HAP-1 (cell line): ENCODE measurements around the gene SEC14L6.
A peak's percentile ranks its signal among the peaks of the same experiment; 100 is the strongest.

Experiments
- DNase-seq, 2 experiments: peaks; one replicate each; pipeline ENCODE4 v3.0.0-alpha.2; 2016 to 2020; ENCODE audit warnings: low spot score in 2 of 2
- H3K27me3 ChIP-seq: fragments of 250-450 bp; sonication (Bioruptor Pico); 2 replicates; pipeline ENCODE4 v1.5.1; 2020; ENCODE audit warnings: low read depth, mild to moderate bottlenecking, moderate library complexity
- H3K36me3 ChIP-seq: fragments of 250-450 bp; sonication (Bioruptor Pico); replicated peaks from 2 replicates; pipeline ENCODE4 v1.5.1; 2020; ENCODE audit warnings: mild to moderate bottlenecking
- H3K4me1 ChIP-seq: fragments of 250-450 bp; sonication (Bioruptor Pico); 2 replicates; pipeline ENCODE4 v1.5.1; 2020; ENCODE audit warnings: mild to moderate bottlenecking
- H3K4me3 ChIP-seq: fragments of 250-450 bp; sonication (Bioruptor Pico); 2 replicates; pipeline ENCODE4 v1.5.1; 2020; ENCODE audit warnings: mild to moderate bottlenecking, moderate library complexity
- H3K9me3 ChIP-seq: fragments of 250-450 bp; sonication (Bioruptor Pico); 2 replicates; pipeline ENCODE4 v1.5.1; 2020; ENCODE audit warnings: mild to moderate bottlenecking, moderate library complexity
- in situ Hi-C: fragments of 300-500 bp; cut with MboI; formaldehyde crosslinking; loops from 3 replicates; pipeline ENCODE4 v1.14.3; 2020; ENCODE audit warnings: low sequenced_read_pairs, inconsistent platforms, mixed read lengths

The SEC14L6 gene

DNA sequence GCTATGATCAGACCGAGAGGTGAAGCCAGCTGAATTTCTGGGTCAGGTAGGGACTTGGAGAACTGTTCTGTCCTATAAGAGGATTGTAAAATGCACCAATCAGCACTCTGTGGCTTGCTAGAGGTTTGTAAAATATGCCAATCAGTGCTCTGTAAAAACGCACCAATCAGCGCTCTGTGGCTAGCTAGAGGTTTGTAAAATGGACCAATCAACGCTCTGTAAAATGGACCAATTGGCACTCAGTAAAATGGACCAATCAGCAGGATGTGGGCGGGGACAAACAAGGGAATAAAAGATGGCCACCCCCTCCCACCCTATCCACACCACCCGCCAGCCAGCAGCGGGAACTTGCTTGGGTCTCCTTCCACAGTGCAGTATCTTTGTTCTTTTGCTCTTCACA is 34.6 kb downstream of the SEC14L6 start:
- DNase-seq = no peak
- no peaks in the 10 kb centered on the region for H3K4me1 ChIP-seq
- H3K9me3 ChIP-seq = no peaks in the 10 kb centered on the region
- H3K4me3 ChIP-seq = no peak overlapping the region
- no peaks in the 10 kb centered on the region for H3K27me3 ChIP-seq
- no peaks in the 10 kb centered on the region for H3K36me3 ChIP-seq
- in situ Hi-C loops = no loop called here

DNA sequence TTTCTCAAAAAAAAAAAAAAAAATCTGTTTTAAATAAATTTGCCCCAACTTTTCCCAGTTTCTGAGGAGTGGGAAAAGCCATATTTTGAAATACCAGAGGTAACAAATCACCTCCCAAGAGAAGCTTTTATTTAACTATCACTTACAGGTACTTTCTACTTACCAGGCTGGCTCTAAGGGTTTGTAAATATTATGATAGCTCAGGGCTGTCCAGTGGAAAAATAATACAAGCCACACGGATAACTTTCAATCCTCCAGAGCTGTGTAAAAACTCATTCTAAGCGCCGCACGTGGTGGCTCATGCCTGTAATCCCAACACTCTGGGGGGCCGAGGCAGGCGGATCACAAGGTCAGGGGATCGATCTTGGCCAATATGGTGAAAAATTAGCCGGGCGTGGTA is 35.4 kb downstream of the SEC14L6 start:
- Histone ChIP-seq H3K4me1 (no peaks in the 10 kb centered on the region), H3K4me3 (no peak overlapping the region), H3K27me3 (no peaks in the 10 kb centered on the region), H3K9me3 (no peaks in the 10 kb centered on the region), H3K36me3 (no peaks in the 10 kb centered on the region)
- in situ Hi-C loops = no loop called here
- DNase-seq = no peak

DNA sequence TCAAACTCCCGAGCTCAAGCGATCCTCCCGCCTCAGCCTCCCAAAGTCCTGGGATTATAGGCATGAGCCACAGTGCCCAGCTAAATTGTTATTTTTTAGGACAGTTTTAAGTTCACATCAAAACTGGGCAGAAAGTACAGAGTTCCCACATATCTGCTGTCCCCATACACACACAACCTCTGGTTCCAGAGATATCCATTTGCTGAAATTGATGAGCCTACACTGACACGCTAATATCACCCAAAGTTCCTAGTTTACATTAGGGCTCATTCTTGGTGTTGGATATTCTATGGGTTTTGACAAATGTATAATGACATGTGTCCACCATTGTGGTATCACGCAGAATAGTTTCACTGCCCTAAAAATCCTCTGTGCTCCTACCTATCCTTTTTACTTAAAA is 38.3 kb downstream of the SEC14L6 start:
- H3K4me3 ChIP-seq = no peak overlapping the region
- no peaks in the 10 kb centered on the region for H3K9me3 ChIP-seq
- H3K36me3 ChIP-seq = no peaks in the 10 kb centered on the region
- H3K27me3 ChIP-seq = no peaks in the 10 kb centered on the region
- no peaks in the 10 kb centered on the region for H3K4me1 ChIP-seq
- in situ Hi-C loops = no loop called here
- no peak for DNase-seq

DNA sequence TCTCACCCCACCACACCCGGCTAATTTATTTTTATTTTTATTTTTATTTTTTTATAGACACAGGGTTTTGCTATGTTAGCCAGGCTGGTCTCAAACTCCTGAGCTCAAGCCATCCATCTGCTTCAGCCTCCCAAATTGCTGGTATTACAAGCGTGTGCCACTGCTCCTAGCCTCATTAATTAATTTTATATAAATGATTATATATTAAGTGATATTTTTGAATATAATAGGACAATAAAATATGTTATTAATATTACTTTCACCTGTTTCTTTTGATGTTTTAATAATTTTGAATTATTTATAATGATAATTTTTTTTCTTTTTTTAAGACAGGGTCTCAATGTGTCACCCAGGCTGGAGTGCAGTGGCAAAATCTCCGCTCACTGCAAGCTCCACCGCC is 38.9 kb downstream of the SEC14L6 start:
- in situ Hi-C loops = no loop called here
- no peaks in the 10 kb centered on the region for H3K27me3 ChIP-seq

DNA sequence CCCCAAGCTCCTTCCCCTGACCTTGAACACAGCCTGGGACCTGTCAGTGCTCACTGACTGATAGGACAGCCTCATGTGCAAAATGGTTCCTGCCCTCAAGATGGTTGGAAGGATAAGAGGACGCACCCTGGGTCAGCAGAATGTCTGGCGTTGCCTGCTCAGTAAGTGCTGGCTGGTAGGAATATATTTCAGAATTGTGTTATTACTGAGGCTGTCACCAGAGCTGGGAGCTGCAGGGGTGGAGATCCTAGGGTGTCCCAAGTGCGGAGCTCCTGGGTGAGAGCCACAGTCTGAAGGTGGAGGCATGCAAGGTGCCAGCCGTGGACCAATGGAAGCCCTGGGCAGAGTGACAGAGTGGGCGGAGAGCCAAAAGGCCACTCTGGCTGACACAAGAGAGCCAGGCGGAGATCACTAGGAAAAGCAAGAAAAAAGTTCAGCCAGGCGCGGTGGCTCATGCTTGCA is 40.0 kb downstream of the SEC14L6 start:
- Histone ChIP-seq H3K36me3 (no peaks in the 10 kb centered on the region), H3K27me3 (peaks cover under 1% of the 10 kb centered on the region; the same call in 1 of the 2 replicates), H3K4me3 (no peak overlapping the region), H3K4me1 (no peaks in the 10 kb centered on the region), H3K9me3 (no peaks in the 10 kb centered on the region)
- DNase-seq = no peak
- in situ Hi-C loops = no loop called here

More for the DNA sequence above, 38.9 kb downstream of the SEC14L6 start:
- Histone ChIP-seq H3K4me3 (no peak overlapping the region), H3K4me1 (no peaks in the 10 kb centered on the region), H3K36me3 (no peaks in the 10 kb centered on the region), H3K9me3 (no peaks in the 10 kb centered on the region)
- no peak for DNase-seq

DNA sequence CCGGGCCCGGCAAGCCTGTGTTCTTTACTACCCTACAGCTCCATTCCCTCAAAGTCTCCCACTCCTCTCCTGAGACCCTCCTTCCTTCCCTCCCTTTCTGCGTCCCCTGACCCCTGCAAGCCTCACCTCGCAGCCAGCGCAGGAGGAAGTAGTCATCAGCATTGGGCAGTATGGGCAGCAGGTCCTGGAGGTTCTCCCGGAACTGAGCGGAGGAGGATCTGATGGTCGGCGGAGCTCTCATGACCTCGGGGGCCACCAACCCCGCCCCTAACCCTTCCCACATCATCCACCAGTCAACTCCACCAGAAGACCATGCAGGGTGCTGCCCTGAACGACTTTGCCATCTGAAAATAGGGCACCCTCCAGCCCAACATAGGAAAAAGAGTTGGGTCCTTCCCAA is 43.0 kb downstream of the SEC14L6 start:
- peaks cover 12% of the 10 kb centered on the region; the same call in 1 of the 2 replicates for H3K27me3 ChIP-seq
- in situ Hi-C loops = no loop called here
- no peaks in the 10 kb centered on the region for H3K4me1 ChIP-seq
- H3K36me3 ChIP-seq = no peaks in the 10 kb centered on the region
- no peaks in the 10 kb centered on the region for H3K9me3 ChIP-seq
- DNase-seq = no peak
- H3K4me3 ChIP-seq = no peak overlapping the region

DNA sequence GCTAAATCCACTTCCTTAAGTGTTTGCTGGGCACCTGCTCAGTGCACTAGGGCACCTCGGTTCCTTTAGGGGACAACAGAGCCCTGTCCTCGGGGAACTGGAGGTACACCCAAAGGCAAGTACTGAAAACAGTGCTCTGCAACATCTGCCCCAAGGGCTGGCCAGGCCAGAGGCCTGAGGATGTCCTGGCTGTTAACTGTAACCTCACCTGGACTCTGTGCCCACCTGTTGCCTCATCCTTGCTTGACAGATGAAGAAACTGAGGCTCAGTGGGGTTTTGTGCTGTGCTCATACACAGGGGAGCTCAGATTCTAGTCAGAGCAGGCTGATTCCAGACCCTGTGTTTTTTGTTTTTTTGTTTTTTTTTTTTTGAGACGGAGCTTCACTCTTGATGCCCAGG is 43.6 kb downstream of the SEC14L6 start:
- Histone ChIP-seq H3K4me3 (no peak overlapping the region), H3K4me1 (no peaks in the 10 kb centered on the region), H3K36me3 (no peaks in the 10 kb centered on the region), H3K27me3 (peaks cover 12% of the 10 kb centered on the region; the same call in 1 of the 2 replicates), H3K9me3 (no peaks in the 10 kb centered on the region)
- in situ Hi-C loops = no loop called here
- no peak for DNase-seq

DNA sequence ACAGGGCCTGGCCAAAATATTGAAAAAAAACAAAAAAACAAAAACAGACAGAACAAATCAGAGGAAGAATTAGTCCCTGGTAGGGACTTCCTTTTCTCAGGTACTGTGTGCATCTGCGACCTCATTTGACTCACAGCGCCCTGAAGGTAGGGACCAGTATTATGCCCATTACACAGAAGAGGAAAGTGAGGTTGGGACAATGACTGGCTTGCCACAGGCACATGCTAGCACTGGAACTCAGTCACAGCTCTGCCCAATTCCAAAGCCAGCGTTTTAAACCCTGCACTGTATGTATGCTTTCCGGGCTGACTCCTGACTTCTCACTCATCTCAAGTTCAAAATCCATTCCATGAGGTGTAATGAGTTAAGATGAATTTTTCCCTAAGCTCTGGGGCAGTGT is 44.4 kb downstream of the SEC14L6 start:
- H3K9me3 ChIP-seq = no peaks in the 10 kb centered on the region
- peaks cover 12% of the 10 kb centered on the region; the same call in 1 of the 2 replicates for H3K27me3 ChIP-seq
- in situ Hi-C loops = no loop called here
- no peak overlapping the region for H3K4me3 ChIP-seq
- no peak for DNase-seq
- no peaks in the 10 kb centered on the region for H3K4me1 ChIP-seq
- no peaks in the 10 kb centered on the region for H3K36me3 ChIP-seq

DNA sequence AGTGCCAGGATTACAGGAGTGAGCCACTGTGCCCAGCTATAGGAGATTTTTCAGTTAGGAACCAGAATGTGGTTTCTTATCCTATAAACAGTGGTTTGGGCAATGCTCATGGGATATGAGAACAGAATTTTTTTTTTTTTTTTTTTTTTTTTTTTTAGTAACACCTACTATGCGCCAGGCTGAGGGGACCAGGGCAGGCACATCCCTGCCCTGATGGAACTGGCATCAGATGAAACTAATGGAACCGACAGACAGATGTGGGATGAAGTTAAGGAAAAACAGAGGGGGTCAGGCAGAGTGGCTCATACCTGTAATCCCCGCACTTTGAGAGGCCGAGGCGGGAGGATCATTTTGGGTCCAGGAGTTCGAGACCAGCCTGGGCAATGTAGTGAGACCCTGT is 45.9 kb downstream of the SEC14L6 start:
- Histone ChIP-seq H3K4me3 (no peak overlapping the region), H3K9me3 (no peaks in the 10 kb centered on the region), H3K4me1 (no peaks in the 10 kb centered on the region), H3K36me3 (no peaks in the 10 kb centered on the region), H3K27me3 (peaks cover 12% of the 10 kb centered on the region; the same call in 1 of the 2 replicates)
- in situ Hi-C loops = no loop called here
- no peak for DNase-seq

DNA sequence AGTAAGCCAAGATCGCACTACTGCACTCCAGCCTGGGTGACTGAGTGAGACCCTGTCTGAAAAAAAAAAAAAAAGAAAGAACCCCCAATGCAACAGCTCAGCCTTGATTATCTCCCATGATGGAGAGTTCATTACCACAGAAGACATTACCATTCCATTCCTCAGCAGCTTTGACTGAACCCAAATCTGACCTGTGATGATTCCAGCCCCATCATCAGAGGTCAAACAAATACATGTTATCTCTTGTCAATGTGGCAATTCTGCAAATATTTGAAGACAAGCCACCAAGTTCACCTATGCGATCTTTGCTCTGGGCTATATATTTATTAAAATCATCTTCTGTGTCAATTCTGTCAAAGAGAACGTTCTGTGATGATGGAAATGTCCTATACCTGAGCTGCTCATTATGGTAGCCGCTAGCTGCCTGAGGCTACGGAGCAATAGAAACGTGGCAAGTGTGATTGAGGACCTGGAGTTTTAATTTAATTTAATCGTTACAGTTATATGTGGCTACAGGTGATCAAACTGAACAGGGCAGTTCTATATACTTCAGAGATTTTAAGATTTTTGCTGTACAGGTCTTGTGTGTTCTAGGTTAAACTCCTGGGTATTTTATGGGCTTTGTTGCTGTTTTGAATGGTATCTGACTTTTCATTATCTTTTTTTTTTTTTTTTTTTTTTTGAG is 48.9 kb downstream of the SEC14L6 start:
- in situ Hi-C loops = no loop called here
- Histone ChIP-seq H3K4me3 (no peak overlapping the region), H3K9me3 (no peaks in the 10 kb centered on the region), H3K27me3 (peaks cover 14% of the 10 kb centered on the region; the same call in 1 of the 2 replicates), H3K36me3 (no peaks in the 10 kb centered on the region), H3K4me1 (no peaks in the 10 kb centered on the region)
- no peak for DNase-seq

DNA sequence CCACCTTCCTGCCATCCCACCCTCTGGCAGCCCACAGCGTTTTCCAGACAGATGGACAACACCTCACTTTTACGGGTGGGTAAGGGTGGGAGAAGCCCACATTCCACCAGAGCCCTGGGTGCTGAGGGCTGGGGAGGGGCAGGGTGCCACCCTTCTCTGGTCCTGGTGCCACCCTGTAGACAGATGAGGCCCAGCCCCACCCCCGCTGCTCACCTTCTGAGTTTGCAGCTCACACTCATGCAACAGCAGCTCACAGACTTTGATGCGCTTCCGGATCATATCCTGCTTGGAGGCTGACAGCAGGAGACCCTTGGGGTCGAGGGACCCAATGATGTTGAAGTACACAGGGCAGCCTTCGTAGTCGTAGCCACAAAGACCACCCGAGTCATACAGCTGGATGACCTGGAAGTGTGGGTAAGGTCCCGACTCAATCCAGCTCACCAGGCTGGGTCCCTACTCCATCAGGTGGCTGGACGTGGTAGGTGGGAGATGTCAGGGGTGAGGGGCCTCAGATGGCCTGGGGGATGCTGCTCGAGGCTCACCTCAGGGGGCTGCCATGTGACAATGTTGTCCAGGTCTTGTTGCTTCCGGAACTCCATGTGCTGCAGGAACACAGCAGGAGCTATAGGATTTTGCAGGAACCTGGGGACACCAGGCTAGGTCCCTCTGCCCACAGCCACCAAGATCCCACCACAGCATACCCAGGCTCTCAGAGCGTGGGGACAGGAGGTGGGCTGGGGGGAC is 51.3 kb downstream of the SEC14L6 start:
- DNase-seq = no peak
- no peaks in the 10 kb centered on the region for H3K4me1 ChIP-seq
- in situ Hi-C loops = no loop called here
- H3K4me3 ChIP-seq = no peak overlapping the region
- H3K9me3 ChIP-seq = no peaks in the 10 kb centered on the region
- H3K27me3 ChIP-seq = peaks cover 16% of the 10 kb centered on the region; the same call in 1 of the 2 replicates
- no peaks in the 10 kb centered on the region for H3K36me3 ChIP-seq

DNA sequence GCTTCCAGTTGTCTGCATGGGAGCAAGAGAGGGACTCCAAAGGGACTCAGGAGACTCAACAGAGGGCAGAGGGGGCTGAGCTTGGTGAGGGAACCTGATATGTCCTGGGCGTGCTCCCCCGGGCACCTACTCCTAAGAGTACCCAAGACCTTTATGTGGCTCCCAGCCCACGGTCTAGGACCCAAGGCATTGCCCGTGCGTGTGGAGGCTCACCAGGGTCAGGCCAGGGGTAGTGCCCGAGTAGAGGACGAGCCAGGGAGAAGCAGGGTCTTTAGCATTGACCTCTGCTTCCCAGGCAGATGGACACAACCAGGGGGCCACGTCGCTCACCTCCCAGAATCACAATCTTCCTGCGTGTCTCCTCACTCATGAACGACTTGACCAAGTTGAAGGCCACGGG is 54.4 kb downstream of the SEC14L6 start:
- no peak overlapping the region for H3K4me3 ChIP-seq
- H3K9me3 ChIP-seq = no peaks in the 10 kb centered on the region
- in situ Hi-C loops = no loop called here
- no peak for DNase-seq
- no peaks in the 10 kb centered on the region for H3K36me3 ChIP-seq
- no peaks in the 10 kb centered on the region for H3K4me1 ChIP-seq
- H3K27me3 ChIP-seq = peaks cover 11% of the 10 kb centered on the region; the same call in 1 of the 2 replicates

DNA sequence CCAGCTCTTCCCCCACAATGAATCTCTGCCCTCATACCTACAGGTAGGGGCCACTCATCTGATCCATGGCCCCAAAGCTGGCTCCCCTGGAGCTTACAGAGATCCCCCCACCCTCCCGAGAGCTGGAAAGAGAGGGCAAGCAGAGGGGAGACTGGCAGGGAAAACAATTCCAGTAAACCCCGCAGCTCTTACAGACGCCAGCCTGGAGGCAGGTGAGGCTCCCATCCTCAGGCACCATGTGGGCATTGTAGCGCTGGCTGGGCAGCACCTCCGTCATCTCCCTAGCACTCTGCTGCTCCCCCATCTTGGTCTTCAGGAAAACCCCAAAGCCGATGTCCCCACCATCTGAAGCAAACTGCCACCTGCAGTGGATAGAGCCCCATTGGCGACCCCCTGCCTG is 55.2 kb downstream of the SEC14L6 start:
- Histone ChIP-seq H3K9me3 (no peaks in the 10 kb centered on the region), H3K36me3 (no peaks in the 10 kb centered on the region), H3K4me1 (no peaks in the 10 kb centered on the region), H3K4me3 (no peak overlapping the region), H3K27me3 (peaks cover 11% of the 10 kb centered on the region; the same call in 1 of the 2 replicates)
- in situ Hi-C loops = no loop called here
- DNase-seq = no peak

DNA sequence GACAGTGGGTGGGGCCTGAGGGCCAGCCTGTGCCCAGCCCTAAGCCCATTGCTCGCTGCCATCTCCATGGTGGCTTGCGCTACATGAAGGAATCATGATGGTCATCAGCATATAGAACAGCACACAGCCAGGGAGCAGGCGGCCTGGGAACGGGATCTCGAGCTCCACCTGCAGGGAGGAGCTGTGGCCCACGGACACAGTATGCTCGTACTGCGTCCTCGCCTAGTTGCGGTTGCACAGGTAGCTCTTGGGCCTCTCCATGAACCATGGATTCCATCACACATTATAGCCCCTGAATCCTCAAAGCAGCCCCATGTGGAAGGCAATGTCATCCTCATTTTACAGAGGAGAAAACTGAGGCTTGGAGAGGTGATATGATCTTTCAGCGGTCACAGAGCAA is 56.1 kb downstream of the SEC14L6 start:
- Histone ChIP-seq H3K4me3 (no peak overlapping the region), H3K9me3 (no peaks in the 10 kb centered on the region), H3K27me3 (peaks cover 11% of the 10 kb centered on the region; the same call in 1 of the 2 replicates), H3K4me1 (no peaks in the 10 kb centered on the region), H3K36me3 (no peaks in the 10 kb centered on the region)
- peak in 1 of 2 experiments; percentile 51 for DNase-seq
- in situ Hi-C loops = no loop called here
